GM12801 (cell line): ENCODE data around the gene CCDC63.

Source experiments
- TF ChIP-seq, protein P1 (sequence below): IDR thresholded peaks from one replicate; pipeline ENCODE4 v1.5.1; 2011; ENCODE audit warnings: control low read depth; ENCODE audit not compliant: insufficient read length; ENCODE audit errors: extremely low read depth

CCDC63 gene

DNA sequence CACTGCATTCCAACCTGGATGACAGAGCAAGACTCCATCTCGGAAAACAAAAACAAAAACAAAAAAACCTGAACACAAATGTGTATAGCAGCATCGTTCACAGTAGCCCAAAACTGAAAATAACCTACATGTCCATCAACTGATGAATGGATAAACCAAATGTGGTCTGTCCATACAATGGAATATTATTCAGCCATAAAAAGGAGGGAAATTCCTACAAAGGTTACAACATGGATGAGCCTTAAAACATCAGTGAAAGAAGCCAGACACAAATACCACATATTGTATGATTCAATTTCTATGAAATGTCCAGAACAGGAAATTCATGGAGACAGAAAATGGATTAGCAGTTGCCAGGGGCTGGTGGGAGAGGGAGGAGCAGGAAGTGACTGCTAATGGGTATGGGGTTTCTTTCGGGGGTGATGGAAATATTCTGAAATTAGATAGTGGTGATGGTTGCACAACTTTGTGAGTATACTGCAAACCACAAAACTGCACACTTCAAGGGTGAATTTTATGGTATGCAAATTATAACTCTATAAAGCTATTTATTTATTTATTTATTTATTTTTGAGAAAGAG is 69.6 kb downstream of the CCDC63 start:
- TF ChIP-seq, protein P1, sequence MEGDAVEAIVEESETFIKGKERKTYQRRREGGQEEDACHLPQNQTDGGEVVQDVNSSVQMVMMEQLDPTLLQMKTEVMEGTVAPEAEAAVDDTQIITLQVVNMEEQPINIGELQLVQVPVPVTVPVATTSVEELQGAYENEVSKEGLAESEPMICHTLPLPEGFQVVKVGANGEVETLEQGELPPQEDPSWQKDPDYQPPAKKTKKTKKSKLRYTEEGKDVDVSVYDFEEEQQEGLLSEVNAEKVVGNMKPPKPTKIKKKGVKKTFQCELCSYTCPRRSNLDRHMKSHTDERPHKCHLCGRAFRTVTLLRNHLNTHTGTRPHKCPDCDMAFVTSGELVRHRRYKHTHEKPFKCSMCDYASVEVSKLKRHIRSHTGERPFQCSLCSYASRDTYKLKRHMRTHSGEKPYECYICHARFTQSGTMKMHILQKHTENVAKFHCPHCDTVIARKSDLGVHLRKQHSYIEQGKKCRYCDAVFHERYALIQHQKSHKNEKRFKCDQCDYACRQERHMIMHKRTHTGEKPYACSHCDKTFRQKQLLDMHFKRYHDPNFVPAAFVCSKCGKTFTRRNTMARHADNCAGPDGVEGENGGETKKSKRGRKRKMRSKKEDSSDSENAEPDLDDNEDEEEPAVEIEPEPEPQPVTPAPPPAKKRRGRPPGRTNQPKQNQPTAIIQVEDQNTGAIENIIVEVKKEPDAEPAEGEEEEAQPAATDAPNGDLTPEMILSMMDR: no peak

DNA sequence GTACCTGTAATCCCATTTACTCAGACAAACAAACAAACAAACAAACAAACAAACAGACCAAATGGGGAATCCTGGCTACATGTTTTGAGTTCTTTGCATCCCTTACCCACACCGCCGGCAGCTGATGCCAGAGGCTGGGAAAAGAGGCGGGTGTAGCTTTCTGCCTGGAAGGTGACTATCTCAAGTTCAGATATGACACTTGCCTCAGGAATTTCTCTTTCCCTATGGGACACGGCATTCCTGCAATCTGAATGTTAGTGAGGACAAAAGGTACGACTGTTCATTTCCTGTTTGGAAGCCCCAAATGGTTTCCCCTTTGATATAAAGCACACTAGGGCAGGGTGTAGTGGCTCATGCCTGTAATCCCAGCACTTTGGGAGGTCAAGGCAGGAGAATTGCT is 70.7 kb downstream of the CCDC63 start:
- TF ChIP-seq, protein P1: no peak

DNA sequence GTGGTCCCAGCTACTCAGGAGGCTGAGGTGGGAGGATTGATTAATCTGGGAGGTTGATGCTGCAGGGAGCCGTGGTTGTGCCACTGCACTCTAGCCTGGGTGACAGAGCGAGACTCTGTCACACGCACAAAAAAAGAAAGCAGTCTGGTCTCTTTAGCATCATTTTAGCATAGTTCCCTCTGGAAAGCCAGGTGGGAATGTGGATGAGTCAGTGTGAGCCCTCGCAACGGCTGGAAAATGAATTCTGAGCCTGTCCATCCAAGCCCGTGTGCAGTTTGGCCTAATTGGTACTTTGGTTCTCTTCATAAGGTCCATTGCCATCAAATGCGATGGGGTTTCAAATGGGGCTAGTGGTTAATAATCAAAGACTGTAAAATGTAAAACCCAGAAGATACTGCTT is 71.2 kb downstream of the CCDC63 start:
- TF ChIP-seq, protein P1: no peak

DNA sequence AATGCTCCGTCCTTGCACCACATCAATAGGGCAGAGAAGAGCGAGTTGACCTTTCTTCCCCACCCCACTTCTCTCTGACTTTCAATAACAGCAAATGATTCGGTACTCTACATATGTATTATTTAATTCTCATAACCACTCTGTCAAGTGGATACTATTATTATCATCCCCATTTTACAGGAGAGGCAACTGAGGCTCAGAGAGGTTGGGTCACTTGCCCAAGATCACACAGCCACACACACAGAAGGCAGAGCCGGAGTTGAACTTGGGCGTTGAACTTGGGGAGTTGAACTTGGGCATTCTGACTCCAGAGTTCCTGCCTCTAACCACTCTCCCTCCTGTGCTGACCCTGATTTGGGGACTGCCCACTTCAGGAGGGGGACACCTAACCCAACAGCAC is 72.9 kb downstream of the CCDC63 start:
- TF ChIP-seq, protein P1: no peak

DNA sequence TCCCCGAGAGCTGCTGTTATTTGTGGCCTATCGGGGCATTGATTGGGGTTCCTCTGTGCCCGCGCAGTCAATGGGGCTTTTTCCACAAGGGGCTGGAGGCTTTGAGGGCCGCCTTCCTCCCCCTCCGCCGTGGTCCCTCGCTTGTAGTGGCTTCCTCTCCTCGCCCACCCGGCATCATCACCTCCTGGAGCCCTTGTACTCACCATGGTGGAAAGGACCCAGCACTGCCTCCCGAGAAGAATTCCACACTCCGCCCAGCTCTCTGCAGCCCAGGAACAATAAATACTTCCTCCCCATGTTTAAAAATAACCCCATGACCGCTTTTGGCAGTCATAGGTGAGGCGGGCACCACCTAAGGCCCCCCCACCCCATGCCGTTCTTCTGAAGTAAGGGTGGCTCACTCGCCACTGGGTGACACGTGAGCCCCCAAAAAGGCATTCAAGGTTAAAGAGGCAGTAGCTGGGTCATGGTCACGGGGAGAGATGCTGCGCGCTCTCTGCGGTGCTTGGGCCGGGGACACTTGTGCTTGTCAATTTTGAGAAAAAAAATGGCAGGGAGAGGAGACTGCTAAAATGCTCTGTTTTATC is 73.6 kb downstream of the CCDC63 start, which contains the start of gene MYL2:
Gene MYL2 (minus strand): TSS at position 256 of the 587 bp plus-strand sequence. CDS start 50 bp downstream, at position 206.
- TF ChIP-seq, protein P1: no peak

DNA sequence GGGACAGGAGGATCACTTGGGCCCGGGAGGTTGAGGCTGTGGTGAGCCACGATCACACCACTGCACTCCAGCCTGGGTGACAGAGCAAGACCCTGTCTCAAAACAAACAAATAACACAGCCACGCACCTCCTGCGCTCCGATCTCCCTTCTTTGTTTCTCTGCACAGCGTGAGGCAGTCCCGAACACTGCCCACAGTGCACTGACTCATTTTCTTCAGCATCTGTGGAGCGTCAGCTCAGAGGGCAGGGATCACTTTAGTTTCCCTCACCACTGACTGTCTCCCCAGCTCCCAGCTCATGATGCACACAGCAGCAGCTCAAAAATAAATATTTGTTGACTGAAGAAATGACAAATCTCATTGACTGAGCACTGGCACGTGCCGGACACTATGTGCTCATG is 74.5 kb downstream of the CCDC63 start:
- TF ChIP-seq, protein P1: no peak

DNA sequence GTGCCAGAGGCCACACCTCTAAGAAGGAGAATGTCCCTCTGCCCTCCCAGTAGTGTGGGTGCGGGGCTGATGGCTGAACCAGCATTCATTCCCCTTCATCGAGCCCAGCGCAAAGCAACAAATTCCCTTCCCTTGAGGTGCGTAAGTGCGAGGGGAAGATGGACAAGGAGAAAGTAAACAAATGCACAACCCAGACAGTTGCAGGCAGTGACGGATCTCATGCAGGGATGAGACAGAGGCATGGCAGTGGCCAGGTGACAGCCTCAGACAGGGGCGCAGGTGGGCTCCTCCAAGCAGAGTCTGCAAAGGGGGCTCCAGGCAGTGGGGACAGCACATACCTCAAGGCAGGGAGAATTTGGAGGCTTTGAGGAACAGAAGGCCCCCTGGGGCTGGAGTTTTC is 75.9 kb downstream of the CCDC63 start:
- TF ChIP-seq, protein P1: no peak
